ENCODE measurements around the gene MICAL2.

GRCh38 chr11:12074529-12075195 is 35.7 kb upstream of the MICAL2 start:
- TF ChIP-seq CTCF (IDR thresholded peaks at IDR 0.05; ENCODE audit: extremely low read depth in 1 of 2, insufficient read depth in 1 of 2, low read depth in 1 of 2, low read length in 2 of 2) (no peak), MYC (IDR thresholded peaks at IDR 0.05; ENCODE audit: low read depth, low read length) (no peak), POLR2A (IDR thresholded peaks at IDR 0.05; ENCODE audit: low read depth, low read length) (no peak), MAX (IDR thresholded peaks at IDR 0.05; ENCODE audit: insufficient read depth, insufficient read length) (no peak), EZH2 (IDR thresholded peaks at IDR 0.05; ENCODE audit: borderline replicate concordance, low read depth, low read length, severe bottlenecking) (no peak), GATA2 (IDR thresholded peaks at IDR 0.05; ENCODE audit: insufficient read depth, insufficient read length, low read depth, low read length) (no peak), JUN (IDR thresholded peaks at IDR 0.05; ENCODE audit: borderline replicate concordance, insufficient read depth, insufficient read length, low read depth) (no peak)

Measured in endothelial cell of umbilical vein (primary cell).